ENCODE data around the gene APP.

Gene APP

GRCh38 chr21:25942135-25942534, 228.4 kb downstream of the APP start:
- Histone ChIP-seq H3K36me3 (ENCODE audit: insufficient read depth) (no peaks in the 10 kb centered on the region), H3K27me3 (ENCODE audit: insufficient read depth, low read depth) (no peaks in the 10 kb centered on the region), H3K79me2 (ENCODE audit: insufficient read depth, low read depth) (no peaks in the 10 kb centered on the region), H3K4me2 (no peak overlapping the region), H3K4me1 (ENCODE audit: low read depth, poor library complexity, severe bottlenecking) (no peaks in the 10 kb centered on the region), H3K27ac (no peak overlapping the region), H4K20me1 (ENCODE audit: insufficient read depth) (no peaks in the 10 kb centered on the region), H3K4me3 (IDR thresholded peaks at IDR 0.05; ENCODE audit: insufficient read depth, low read depth, low read length) (no peak overlapping the region), H3K9ac (no peak overlapping the region), H2AFZ (ENCODE audit: low read depth) (no peak overlapping the region)
- no peak for TF ChIP-seq CTCF (conservative IDR thresholded peaks at IDR 0.05; ENCODE audit: low read depth, low read length)

GRCh38 chr21:25939396-25939761, 231.2 kb downstream of the APP start:
- TF ChIP-seq CTCF (conservative IDR thresholded peaks at IDR 0.05; ENCODE audit: low read depth, low read length) = no peak
- H3K4me2 ChIP-seq = no peak overlapping the region
- H3K79me2 ChIP-seq (ENCODE audit: insufficient read depth, low read depth) = no peaks in the 10 kb centered on the region
- no peak overlapping the region for H3K4me3 ChIP-seq (IDR thresholded peaks at IDR 0.05; ENCODE audit: insufficient read depth, low read depth, low read length)
- H3K36me3 ChIP-seq (ENCODE audit: insufficient read depth) = no peaks in the 10 kb centered on the region
- no peaks in the 10 kb centered on the region for H3K27me3 ChIP-seq (ENCODE audit: insufficient read depth, low read depth)
- H3K27ac ChIP-seq = no peak overlapping the region
- no peaks in the 10 kb centered on the region for H3K4me1 ChIP-seq (ENCODE audit: low read depth, poor library complexity, severe bottlenecking)
- no peak overlapping the region for H2AFZ ChIP-seq (ENCODE audit: low read depth)
- no peaks in the 10 kb centered on the region for H4K20me1 ChIP-seq (ENCODE audit: insufficient read depth)
- no peak overlapping the region for H3K9ac ChIP-seq

- no peak for TF ChIP-seq CTCF (conservative IDR thresholded peaks at IDR 0.05; ENCODE audit: low read depth, low read length)
- Histone ChIP-seq H3K79me2 (ENCODE audit: insufficient read depth, low read depth) (no peaks in the 10 kb centered on the region), H3K27me3 (ENCODE audit: insufficient read depth, low read depth) (no peaks in the 10 kb centered on the region), H3K36me3 (ENCODE audit: insufficient read depth) (no peaks in the 10 kb centered on the region), H3K9ac (no peak overlapping the region), H4K20me1 (ENCODE audit: insufficient read depth) (no peaks in the 10 kb centered on the region), H3K4me1 (ENCODE audit: low read depth, poor library complexity, severe bottlenecking) (no peaks in the 10 kb centered on the region), H3K4me2 (no peak overlapping the region), H3K27ac (no peak overlapping the region), H2AFZ (ENCODE audit: low read depth) (no peak overlapping the region), H3K4me3 (IDR thresholded peaks at IDR 0.05; ENCODE audit: insufficient read depth, low read depth, low read length) (no peak overlapping the region)
These were observed 231.7 kb downstream of the APP start for GRCh38 chr21:25938658-25939395.

- Histone ChIP-seq H3K27ac (no peak overlapping the region), H2AFZ (ENCODE audit: low read depth) (no peak overlapping the region), H4K20me1 (ENCODE audit: insufficient read depth) (no peaks in the 10 kb centered on the region), H3K79me2 (ENCODE audit: insufficient read depth, low read depth) (no peaks in the 10 kb centered on the region), H3K9ac (no peak overlapping the region), H3K4me3 (IDR thresholded peaks at IDR 0.05; ENCODE audit: insufficient read depth, low read depth, low read length) (no peak overlapping the region), H3K36me3 (ENCODE audit: insufficient read depth) (no peaks in the 10 kb centered on the region), H3K27me3 (ENCODE audit: insufficient read depth, low read depth) (no peaks in the 10 kb centered on the region), H3K4me1 (ENCODE audit: low read depth, poor library complexity, severe bottlenecking) (no peaks in the 10 kb centered on the region), H3K4me2 (no peak overlapping the region)
- no peak for TF ChIP-seq CTCF (conservative IDR thresholded peaks at IDR 0.05; ENCODE audit: low read depth, low read length)
These were observed 233.8 kb downstream of the APP start for GRCh38 chr21:25936776-25937175.
